ENCODE data around the gene HHAT.

Gene HHAT

DNA sequence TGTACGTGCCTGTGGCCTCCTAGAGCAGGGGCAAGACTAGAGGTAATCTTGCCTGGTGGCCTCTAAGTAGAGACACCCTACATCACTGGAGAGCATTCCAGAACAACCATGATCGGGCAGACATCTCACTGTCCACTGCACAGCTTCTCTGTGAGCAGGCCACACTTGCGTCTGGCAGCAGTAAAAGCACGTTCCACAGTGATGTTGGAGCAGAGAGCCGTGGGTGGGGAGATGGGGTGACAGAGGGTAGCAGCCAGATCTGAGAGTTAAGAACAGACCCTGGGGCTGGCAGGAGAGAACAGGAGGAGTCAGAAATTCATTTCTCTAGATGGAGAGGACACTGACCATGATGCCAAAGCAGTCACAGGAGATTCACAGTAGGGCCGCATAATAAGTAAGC is 293.0 kb downstream of the HHAT start:
- Mint-ChIP-seq H3K4me3 (no peak overlapping the region), H3K27me3 (ENCODE audit: low read depth, poor library complexity) (peaks cover 2% of the 10 kb centered on the region), H3K9me3 (no peaks in the 10 kb centered on the region), H3K27ac (no peak overlapping the region), H3K36me3 (ENCODE audit: low read depth) (no peaks in the 10 kb centered on the region), H3K4me1 (peaks cover 22% of the 10 kb centered on the region)
- TF ChIP-seq, protein P1, sequence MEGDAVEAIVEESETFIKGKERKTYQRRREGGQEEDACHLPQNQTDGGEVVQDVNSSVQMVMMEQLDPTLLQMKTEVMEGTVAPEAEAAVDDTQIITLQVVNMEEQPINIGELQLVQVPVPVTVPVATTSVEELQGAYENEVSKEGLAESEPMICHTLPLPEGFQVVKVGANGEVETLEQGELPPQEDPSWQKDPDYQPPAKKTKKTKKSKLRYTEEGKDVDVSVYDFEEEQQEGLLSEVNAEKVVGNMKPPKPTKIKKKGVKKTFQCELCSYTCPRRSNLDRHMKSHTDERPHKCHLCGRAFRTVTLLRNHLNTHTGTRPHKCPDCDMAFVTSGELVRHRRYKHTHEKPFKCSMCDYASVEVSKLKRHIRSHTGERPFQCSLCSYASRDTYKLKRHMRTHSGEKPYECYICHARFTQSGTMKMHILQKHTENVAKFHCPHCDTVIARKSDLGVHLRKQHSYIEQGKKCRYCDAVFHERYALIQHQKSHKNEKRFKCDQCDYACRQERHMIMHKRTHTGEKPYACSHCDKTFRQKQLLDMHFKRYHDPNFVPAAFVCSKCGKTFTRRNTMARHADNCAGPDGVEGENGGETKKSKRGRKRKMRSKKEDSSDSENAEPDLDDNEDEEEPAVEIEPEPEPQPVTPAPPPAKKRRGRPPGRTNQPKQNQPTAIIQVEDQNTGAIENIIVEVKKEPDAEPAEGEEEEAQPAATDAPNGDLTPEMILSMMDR (IDR thresholded peaks at IDR 0.05) = no peak
- no peak for DNase-seq

DNA sequence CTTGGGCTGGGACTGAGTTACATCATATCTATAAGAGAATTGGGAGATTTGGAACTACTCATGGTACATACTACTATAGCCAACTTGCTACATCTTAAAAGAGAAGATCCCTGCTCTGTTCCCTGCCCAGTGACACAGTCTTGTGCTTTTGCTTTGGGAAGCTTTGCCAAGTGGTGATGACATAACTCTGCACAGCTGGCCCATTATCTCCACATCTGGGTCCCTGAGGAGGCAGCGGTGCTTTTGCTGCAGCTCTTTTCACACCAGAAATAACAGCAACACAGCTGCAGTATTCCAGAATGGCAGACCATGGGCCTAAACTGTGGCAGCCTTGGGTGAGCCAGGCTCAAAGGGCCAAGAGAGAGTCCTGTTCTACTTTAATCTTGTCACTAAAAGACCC is 296.0 kb downstream of the HHAT start:
- peaks cover 26% of the 10 kb centered on the region for H3K4me1 Mint-ChIP-seq
- no peak overlapping the region for H3K27ac Mint-ChIP-seq
- TF ChIP-seq, protein P1 (IDR thresholded peaks at IDR 0.05) = no peak
- peaks cover 2% of the 10 kb centered on the region for H3K27me3 Mint-ChIP-seq (ENCODE audit: low read depth, poor library complexity)
- H3K9me3 Mint-ChIP-seq = no peaks in the 10 kb centered on the region
- no peak for DNase-seq
- H3K36me3 Mint-ChIP-seq (ENCODE audit: low read depth) = no peaks in the 10 kb centered on the region
- H3K4me3 Mint-ChIP-seq = no peak overlapping the region

DNA sequence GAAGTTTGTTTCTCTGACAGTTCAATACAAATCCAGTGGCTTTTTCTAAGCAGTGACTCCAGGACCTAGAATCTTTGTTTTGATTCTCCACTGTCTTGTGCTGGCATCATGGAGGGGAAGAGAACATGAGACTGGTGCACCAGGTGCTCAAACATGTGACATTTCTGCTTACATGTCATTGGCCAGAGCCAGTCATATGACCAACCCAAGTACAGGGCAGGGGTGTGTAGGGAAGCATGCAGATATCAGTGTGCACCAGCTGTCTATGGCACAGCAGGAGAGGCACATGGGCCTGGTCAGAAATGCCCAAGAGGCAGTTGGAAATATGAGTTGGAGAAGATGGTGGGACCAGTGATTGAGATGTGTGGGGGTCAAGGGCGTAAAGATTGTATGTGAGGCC is 297.0 kb downstream of the HHAT start:
- Mint-ChIP-seq H3K4me1 (peaks cover 18% of the 10 kb centered on the region), H3K9me3 (no peaks in the 10 kb centered on the region), H3K27me3 (ENCODE audit: low read depth, poor library complexity) (peaks cover 2% of the 10 kb centered on the region), H3K27ac (no peak overlapping the region), H3K36me3 (ENCODE audit: low read depth) (no peaks in the 10 kb centered on the region), H3K4me3 (no peak overlapping the region)
- TF ChIP-seq, protein P1 (IDR thresholded peaks at IDR 0.05) = no peak
- no peak for DNase-seq

DNA sequence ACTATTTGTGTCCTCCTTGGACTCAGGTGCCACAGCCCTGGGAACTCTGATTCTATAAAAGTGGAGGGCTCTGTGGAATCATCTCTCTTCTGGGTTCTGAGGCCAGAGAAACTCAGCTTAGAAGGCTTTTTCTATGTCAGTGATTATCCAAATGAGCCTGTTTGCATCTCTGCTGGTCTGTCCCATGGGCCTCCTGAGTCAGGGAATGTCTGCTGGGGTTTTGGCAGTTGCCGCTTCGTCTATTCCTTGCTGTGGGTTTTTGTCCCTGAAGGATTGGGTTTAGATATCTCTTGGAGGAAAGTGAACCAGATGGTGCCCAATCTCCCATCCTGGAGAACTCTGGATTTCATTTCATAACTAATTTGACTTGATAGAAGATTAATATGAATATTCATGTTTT is 297.6 kb downstream of the HHAT start:
- Mint-ChIP-seq H3K36me3 (ENCODE audit: low read depth) (no peaks in the 10 kb centered on the region), H3K4me3 (no peak overlapping the region), H3K27ac (no peak overlapping the region), H3K27me3 (ENCODE audit: low read depth, poor library complexity) (peaks cover 2% of the 10 kb centered on the region), H3K9me3 (no peaks in the 10 kb centered on the region), H3K4me1 (peaks cover 13% of the 10 kb centered on the region)
- TF ChIP-seq, protein P1 (IDR thresholded peaks at IDR 0.05) = no peak
- no peak for DNase-seq

DNA sequence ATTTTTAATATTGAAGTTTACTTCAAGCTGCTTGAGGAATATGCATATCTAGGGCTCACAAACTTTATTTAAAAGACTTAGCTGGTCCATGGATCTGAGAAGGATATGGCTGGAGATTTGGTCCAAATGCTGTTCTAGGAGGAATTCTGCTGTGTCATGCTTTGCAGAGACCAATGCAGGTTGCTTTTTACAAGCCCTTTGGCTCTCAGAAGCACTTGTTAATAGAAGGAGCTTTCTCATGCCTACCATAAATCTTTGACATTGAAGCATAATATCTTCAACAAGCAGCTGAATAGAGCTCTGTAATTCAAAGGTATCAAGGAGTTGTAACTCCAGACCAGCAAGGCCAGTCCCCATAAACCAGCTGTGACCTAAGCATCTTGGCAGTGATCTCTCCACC is 299.1 kb downstream of the HHAT start:
- H3K27me3 Mint-ChIP-seq (ENCODE audit: low read depth, poor library complexity) = no peaks in the 10 kb centered on the region
- H3K36me3 Mint-ChIP-seq (ENCODE audit: low read depth) = no peaks in the 10 kb centered on the region
- DNase-seq = no peak

DNA sequence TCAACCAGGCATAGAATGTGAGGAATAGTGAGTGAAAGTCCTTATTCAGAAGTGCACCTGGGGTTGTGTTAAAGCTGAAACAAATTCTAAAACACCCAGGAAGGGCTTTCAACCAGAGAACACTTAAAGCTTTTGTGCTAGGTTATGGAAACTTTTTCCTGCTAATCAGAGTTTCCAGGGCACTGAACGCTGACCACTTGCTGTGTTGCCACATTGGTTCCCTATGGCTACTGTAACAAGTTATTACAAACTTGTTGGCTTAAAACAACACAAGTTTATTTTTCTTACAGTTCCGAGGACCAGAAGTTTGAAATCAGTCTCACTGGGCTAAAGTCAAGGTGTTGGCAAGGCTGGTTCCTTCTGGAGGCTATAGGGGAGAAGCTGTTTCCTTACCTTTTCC is 300.6 kb downstream of the HHAT start:
- Mint-ChIP-seq H3K9me3 (no peaks in the 10 kb centered on the region), H3K36me3 (ENCODE audit: low read depth) (no peaks in the 10 kb centered on the region), H3K4me1 (peaks cover 8% of the 10 kb centered on the region), H3K27ac (no peak overlapping the region), H3K27me3 (ENCODE audit: low read depth, poor library complexity) (peaks cover 3% of the 10 kb centered on the region), H3K4me3 (no peak overlapping the region)
- DNase-seq = no peak
- TF ChIP-seq, protein P1 (IDR thresholded peaks at IDR 0.05) = no peak

More for the DNA sequence above, 299.1 kb downstream of the HHAT start:
- Mint-ChIP-seq H3K4me3 (no peak overlapping the region), H3K27ac (no peak overlapping the region), H3K9me3 (no peaks in the 10 kb centered on the region), H3K4me1 (peaks cover 8% of the 10 kb centered on the region)
- TF ChIP-seq, protein P1 (IDR thresholded peaks at IDR 0.05) = no peak
